A549 (cell line): ENCODE data around the gene ANTXR1.

Source experiments
- NR3C1 ChIP-seq: fragments of >200 bp; sonication (Bioruptor Twin); formaldehyde crosslinking; IDR thresholded peaks from 3 replicates; pipeline ENCODE4 v1.6.1; 2017
- RAD21 ChIP-seq, 2 experiments: fragments of >200 bp in 1 of 2; sonication (Bioruptor Twin) in 1 of 2; formaldehyde crosslinking in 1 of 2; IDR thresholded peaks in 1 of 2; conservative IDR thresholded peaks in 1 of 2; 2 replicates in 1 of 2; 3 replicates in 1 of 2; pipeline ENCODE4 v1.6.1; 2012 to 2018; ENCODE audit warnings: inconsistent platforms in 1 of 2

DNA sequence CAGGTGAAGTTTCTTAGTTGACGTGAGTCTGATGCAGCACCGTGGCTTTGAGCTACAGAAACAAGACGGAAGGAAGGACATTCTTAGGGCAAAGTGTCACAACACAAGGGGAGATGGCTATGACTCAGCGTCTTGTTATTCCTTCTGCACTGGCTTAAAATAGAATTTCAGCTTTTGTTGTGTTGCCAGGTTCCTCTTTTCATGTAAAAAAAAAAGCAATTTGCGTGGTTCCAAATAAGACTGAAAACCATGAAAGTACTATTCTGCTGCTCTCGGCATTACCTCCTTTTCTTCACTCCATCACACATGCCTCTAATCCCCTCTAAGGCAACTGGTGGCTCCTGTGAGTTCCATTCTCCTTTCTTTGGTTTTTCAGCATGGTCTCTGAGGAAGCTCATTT lies 150.1 kb downstream of the ANTXR1 start:
- no peak for TF ChIP-seq NR3C1
- peak in 1 of 2 experiments; percentile 32; a peak in 1 of 5 replicates for TF ChIP-seq RAD21 (conservative IDR thresholded peaks at IDR 0.05 in 1 of 2, IDR thresholded peaks at IDR 0.05 in 1 of 2)
